Activated CD4-positive, alpha-beta T cell treated with anti-CD3 and anti-CD28 coated beads, Interleukin-2, amount 50 U/mL, for 24 hours (primary cell): ENCODE measurements around the gene ADAP2.
"Not testable (repeated sequence)": the region's sequence is repeated elsewhere in the genome, so short reads cannot be mapped to it uniquely, and the experiment has no call there.

Source experiments
- DNase-seq, 2 donors: peaks; one replicate each; pipeline ENCODE4 v3.0.0-alpha.2; 2020; ENCODE audit warnings: low read depth in 1 of 2, low spot score in 1 of 2

Gene ADAP2

GRCh38 chr17:30921544-30922196 lies at the start of gene ADAP2:
ADAP2 (plus strand) TSS chr17:30921945; CDS start chr17:30922015, 70 bp downstream.
- DNase-seq: no peak

GRCh38 chr17:30886187-30886586 lies 35.6 kb upstream of the ADAP2 start:
- no peak for DNase-seq

- no peak for DNase-seq
Measured at GRCh38 chr17:30894236-30894635, 27.5 kb upstream of the ADAP2 start.

GRCh38 chr17:30897311-30897710 lies 24.4 kb upstream of the ADAP2 start:
- DNase-seq: no peak

GRCh38 chr17:30905742-30906100 lies 16.0 kb upstream of the ADAP2 start:
- DNase-seq: peak in 1 of 2 donors; percentile 4

GRCh38 chr17:30906101-30906911 lies 15.4 kb upstream of the ADAP2 start, which contains the start of gene TEFM:
TEFM (minus strand) TSS chr17:30906238; CDS start chr17:30906198, 40 bp downstream.
- DNase-seq: peak; percentile 85 to 88

- no peak for DNase-seq
Measured at GRCh38 chr17:30908717-30909420, 12.9 kb upstream of the ADAP2 start.

- not testable (repeated sequence) for DNase-seq
Measured at GRCh38 chr17:30910151-30910550, 11.6 kb upstream of the ADAP2 start.

GRCh38 chr17:30913955-30914354 lies 7.8 kb upstream of the ADAP2 start:
- DNase-seq: no peak

- no peak for DNase-seq
Measured at GRCh38 chr17:30915833-30916611, 5.7 kb upstream of the ADAP2 start.

- no peak for DNase-seq
Measured at GRCh38 chr17:30917050-30917449, 4.7 kb upstream of the ADAP2 start.

- DNase-seq: no peak
Measured at GRCh38 chr17:30920282-30920681, 1.5 kb upstream of the ADAP2 start.

GRCh38 chr17:30920683-30921543 lies 832 bp upstream of the ADAP2 start:
- no peak for DNase-seq

- no peak for DNase-seq
Measured at GRCh38 chr17:30922235-30923030, 688 bp downstream of the ADAP2 start.

- DNase-seq: no peak
Measured at GRCh38 chr17:30924341-30924740, 2.6 kb downstream of the ADAP2 start.

- no peak for DNase-seq
Measured at GRCh38 chr17:30926516-30926915, 4.8 kb downstream of the ADAP2 start.

GRCh38 chr17:30927756-30928155 lies 6.0 kb downstream of the ADAP2 start:
- no peak for DNase-seq

- no peak for DNase-seq
Measured at GRCh38 chr17:30928584-30928983, 6.8 kb downstream of the ADAP2 start.

- no peak for DNase-seq
Measured at GRCh38 chr17:30929081-30929633, 7.4 kb downstream of the ADAP2 start.
